HG03558 (cell line): Measurements from ENCODE around the gene INPP5A.

Experiments used
- ATAC-seq: cut with Tn5 transposase; IDR thresholded peaks from one replicate; pipeline ENCODE4 v1.9.1; 2021; ENCODE audit warnings: moderate number of reproducible peaks; ENCODE audit not compliant: unreplicated experiment; ENCODE audit errors: extremely low read depth

Gene INPP5A

DNA sequence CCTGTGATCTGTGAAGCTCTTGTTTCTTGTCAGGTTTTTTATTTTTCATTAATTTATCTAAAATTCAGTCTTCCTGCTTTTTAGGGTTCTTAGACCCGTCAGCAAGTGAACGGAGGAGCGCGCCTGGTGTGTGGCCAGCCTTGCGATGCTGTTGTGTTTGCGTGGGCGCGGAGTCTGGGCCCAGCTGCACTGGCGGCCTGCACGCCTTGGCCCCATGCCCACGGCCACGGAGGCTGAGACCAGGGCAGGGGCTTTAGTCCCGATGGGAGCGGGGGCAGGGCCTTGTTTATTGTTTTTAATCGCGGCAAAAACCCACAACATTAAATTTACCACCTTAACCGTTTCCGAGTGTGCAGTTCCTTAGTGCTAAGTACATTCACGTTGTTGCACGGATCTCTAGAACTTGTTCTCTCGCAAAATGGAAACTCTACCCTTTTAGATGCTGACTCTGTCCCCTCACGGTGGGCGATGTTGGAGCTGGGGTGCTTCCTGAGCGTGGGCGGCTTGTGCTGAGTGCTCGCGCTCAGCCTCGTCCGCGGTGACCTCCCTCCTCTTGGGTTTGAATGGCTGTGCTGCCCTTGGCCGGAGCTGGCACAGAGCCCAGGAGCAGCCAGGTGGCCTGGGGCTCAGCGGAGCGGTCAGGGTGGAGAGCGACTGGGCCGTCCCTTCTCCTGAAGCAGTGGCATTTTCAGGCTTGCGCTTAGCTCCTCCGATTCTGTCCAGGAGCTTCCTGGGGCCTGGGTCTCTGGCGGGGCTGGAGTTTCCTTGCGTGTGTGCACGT lies 69.1 kb downstream of the INPP5A start:
- ATAC-seq: no peak

DNA sequence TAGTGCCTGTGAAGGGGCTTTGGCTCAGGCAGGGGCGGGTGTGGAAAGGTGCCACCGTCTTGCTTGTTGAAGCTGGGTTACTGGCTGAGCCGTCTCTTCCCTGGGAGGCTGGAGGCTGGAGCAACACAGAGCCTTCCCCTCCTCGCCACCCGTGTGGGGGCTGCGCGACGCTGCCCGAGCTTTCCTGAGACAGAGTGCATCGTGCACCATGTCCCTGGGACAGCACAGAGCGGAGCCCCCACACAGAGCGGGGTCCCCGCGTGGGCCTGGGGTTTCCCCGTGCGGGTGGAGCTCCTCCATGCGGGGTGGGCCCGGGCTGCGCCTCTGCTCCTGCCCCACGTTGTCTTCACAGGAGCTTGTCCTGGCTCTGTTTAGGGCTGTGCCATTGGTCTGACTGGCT lies 69.9 kb downstream of the INPP5A start:
- no peak for ATAC-seq

DNA sequence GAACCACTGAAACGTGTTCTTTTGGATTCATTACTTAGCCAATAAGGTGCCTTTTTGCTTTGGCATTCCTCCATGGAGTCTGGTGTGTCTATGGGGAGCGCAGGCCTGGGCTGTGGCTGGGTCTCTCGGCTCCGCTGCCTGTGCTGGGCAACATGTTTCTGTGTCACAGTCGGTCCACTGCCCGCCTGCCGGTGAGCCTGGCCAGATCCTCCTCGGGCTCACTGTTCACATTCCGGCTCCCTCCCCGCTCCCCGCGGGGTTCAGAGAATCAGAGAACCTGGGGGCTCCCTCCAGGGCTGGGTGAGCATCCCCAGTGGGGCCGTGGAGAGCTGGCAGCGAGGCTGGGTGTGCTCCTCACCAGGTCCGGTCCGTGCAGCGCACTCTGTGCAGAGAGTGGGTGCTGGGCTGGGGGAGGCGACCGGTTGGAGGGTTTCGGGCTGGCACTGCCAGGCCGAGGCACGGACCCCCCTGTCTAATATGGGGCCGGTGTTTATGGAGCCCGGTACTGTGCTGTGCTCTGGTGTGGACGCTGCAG lies 70.4 kb downstream of the INPP5A start:
- ATAC-seq: no peak

DNA sequence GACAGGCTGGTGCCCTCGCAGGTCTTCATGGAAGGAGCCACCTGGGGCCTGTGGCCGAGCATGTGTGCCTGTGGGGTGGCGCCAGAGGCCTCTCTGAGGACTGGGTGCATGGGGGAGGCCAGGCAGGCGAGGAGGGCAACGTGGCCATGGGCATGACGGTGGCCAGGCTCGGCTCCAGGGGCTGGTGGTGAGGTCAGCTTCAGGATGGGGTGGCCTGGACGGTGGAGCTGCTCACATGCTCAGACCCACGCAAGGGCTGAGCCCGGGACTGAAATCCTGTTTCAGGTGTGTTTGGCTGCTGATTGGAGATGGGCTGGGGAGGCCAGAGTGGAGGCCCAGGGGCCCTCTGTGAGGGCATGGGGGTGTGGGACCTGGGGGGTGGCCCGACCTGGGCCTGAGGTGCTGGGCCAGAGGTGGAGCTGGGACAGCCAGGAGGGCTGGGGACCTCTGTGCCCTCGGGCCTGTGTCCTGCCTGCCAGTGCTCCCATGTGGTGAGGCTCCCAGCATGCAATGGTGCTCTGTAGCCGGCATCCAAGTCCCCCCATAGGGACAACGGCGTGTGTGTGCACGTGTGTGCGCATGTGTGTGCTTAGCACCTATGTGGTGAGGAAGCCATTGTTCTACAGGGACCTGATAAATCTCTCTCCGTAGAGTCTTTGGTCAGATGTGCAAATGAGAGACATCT lies 71.1 kb downstream of the INPP5A start:
- ATAC-seq: no peak

DNA sequence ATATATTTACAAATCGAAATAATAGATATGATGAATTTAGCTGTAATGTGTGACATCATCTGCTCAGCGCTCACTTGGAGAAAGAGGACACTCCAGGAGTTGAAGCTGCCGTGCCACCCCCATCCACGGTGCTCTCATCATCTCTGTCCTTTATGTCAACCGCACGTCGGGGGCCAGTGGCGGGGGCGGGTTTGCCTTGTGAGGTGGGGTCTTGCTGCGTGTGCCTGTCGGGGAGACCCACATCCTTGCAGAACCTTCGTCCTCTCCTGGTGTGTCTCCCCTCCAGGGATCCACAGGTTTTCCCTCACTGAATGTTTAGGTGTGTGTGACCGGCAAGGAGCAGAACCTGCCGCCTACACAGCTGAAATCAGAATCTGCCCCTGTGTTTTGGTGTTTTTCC lies 71.6 kb downstream of the INPP5A start:
- no peak for ATAC-seq

DNA sequence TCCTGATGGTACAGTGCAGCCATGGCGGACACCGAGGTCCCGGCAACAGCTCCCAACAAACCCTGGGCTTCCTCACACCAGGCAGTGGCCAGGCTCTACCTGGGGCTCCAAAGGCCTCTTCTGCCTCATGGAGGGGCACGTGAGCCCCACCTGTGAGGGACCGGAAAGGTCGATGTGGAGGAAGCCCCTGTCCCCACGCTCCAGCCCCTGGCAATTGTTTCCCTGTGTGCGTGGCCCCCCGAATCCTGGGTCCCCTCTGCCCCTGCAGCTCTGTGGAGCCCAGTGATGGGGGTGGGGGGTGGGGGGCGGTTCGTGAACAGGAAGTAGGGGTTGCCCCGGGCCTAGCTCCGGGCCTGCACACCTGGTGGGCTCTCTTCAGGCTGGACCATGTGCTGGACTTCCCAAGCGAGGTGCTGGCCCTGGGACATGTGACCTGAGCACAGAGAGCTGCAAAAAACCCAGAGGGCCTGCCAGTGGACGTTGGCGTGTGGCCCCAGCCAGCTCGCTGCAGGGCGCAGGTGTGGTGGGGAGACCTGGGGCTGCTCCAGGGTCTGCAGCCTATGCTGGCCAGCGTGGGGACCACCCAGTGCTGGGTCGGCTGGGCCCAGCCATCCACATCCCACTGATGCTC lies 72.6 kb downstream of the INPP5A start:
- no peak for ATAC-seq

DNA sequence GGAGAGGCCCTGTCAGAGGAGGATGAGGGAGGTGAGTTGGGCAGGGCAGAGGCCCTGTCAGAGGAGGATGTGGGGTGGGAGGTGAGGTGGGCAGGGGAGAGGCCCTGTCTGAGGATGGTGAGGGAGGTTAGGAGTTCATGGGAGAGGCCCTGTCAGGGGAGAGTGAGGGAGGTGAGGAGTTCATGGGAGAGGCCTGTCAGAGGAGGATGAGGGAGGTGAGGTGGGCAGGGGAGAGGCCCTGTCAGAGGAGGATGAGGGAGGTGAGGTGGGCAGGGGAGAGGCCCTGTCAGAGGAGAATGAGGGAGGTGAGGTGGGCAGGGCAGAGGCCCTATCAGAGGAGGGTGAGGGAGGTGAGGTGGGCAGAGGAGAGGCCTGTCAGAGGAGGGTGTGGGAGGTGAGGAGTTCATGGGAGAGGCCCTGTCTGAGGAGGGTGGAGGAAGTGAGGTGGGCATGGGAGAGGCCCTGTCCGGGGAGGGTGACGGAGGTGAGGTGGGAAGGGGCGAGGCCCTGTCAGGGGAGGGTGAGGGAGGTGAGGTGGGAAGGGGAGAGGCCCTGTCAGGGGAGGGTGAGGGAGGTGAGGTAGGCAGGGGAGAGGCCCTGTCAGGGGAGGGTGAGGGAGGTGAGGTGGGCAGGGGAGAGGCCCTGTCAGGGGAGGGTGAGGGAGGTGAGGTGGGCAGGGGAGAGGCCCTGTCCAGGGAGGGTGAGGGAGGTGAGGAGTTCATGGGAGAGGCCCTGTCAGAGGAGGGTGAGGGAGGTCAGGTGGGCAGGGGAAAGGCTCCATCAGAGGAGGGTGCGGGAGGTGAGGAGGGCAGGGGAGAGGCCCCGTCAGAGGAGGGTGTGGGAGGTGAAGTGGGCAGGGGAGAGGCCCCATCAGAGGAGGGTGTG lies 73.7 kb downstream of the INPP5A start:
- no peak for ATAC-seq

DNA sequence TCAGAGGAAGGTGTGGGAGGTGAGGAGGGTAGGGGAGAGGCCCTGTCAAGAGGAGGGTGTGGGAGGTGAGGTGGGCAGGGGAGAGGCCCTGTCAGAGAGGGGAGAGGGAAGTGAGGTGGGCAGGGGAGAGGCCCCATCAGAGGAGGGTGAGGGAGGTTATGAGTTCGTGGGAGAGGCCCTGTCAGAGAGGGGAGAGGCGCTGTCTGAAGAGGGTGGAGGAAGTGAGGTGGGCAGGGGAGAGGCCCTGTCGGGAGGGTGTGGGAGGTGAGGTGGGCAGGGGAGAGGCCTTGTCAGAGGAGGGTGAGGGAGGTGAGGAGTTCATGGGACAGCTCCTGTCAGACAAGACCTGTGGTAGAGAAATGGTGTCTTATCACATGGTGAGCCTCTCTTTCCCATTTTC lies 74.4 kb downstream of the INPP5A start:
- no peak for ATAC-seq

DNA sequence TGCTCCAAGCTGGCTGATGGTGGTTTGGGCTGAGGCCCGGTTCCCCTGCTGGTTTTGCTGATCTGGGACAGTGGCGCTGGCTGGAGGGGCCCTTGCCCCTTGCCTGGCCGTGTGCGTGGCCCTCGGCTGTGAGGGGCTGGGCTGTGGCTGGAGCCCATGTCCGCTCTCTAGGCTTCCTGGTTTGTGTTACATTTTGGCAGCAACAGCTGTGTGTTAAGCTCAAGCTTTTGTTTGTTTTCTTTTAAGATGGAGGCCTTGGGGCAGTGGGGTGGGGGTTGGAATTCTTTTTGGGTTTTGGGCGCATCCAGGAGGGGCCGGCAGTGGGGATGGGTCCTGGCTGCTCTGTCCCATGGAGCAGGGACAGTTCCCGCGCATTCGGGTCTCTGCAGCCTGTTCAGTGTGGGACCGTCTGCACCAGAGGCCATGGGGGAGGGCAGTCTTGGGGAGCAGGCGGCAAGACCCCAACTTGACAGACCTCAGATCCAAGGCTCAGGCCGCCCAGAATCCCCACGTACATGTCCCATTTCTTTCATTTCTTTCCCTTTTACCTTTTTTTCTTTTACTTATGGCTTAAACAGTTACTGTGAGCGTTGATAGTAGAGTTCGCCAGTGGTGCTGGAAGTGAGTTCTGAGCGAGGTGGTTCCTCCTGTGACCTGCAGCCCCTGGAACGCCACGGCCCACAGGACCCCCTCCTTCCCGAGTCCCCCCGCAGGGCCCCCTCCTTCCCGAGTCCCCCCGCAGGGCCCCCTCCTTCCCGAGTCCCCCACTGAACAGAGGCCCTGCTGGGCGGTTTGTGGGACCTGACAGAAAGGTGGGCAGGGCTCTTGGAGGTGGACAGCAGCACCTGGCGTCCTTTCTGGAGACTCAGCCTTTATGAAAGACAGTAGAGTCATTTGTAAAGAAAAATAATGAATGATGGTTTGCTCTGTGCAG lies 75.3 kb downstream of the INPP5A start:
- ATAC-seq: no peak

DNA sequence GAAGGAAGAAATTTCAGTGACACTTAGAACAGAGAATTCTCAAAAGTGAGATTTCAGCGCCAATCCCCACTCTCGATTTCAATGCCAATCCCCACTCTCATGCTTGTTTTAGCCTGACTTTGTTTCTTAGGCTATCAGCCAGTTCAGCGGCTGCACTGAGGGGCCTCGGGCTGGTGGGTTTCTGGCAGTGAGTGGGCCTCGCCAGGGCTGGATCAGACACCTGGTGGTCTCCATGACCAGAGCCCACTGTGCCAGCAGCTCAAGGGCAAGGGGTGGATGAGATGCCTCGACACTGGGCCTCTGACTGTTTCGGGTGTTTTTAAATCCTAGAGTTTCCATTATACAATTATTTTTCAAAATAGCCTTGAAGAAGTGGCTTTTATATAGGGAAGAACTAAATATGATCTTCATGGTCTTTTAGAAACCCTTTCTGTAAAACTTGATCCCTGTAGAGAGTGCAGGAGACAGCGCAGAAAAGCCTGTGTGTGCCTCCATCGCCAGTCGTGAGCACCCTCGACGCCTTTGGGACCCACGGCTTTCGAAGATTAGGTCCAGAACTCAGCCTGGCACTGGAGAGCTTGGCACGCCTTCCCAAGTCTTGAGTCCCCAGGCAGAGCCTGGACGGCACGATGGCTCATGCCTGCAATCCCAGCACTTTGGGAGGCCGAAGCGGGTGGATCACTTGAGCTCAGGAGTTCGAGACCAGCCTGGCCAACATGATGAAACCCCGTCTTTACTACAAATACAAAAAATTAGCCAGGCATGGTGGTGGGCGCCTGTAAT lies 76.2 kb downstream of the INPP5A start:
- ATAC-seq: no peak

DNA sequence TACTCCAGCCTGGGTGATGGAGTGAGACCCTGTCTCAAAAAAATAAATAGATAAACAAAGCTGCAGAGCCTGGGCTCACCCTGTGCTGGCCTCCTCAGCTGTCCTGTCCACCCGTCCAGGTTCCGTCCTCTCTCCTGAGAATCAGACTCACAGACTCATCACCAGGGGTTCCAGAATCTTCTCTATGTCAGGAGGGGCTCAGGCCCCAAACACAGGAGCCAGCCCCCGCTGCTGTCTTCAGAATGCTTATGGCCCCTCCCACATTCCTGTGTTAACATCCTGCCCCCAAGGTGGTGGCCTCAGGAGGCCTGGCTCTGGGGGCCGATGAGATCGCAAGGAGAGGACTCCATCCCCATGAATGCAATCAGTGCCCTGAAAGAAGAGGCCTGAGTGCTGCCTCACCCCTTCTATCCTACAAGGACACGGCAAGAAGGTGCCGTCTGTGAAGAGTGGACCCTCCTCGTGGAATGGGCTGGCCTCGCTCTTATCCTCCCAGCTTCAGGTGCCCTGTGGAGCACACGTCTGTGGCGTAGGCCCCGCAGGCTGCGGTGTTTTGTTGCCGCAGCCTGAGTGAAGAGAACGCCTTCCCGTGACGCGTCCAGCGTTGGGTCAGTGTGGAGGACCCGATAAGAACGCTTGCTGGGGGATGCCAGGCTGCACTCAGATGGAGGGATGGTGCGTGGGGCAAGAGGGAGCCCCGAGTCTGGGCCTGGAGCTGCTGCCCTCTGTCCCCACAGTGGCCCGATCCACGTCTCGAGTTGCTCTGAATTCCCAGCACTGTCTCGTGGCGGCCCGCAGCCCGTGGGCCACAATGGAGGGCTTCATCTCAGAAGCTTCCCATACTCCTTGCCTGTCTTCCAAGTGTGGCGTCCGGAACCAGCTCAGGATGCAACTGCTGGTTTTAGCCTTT lies 77.1 kb downstream of the INPP5A start:
- ATAC-seq: no peak

DNA sequence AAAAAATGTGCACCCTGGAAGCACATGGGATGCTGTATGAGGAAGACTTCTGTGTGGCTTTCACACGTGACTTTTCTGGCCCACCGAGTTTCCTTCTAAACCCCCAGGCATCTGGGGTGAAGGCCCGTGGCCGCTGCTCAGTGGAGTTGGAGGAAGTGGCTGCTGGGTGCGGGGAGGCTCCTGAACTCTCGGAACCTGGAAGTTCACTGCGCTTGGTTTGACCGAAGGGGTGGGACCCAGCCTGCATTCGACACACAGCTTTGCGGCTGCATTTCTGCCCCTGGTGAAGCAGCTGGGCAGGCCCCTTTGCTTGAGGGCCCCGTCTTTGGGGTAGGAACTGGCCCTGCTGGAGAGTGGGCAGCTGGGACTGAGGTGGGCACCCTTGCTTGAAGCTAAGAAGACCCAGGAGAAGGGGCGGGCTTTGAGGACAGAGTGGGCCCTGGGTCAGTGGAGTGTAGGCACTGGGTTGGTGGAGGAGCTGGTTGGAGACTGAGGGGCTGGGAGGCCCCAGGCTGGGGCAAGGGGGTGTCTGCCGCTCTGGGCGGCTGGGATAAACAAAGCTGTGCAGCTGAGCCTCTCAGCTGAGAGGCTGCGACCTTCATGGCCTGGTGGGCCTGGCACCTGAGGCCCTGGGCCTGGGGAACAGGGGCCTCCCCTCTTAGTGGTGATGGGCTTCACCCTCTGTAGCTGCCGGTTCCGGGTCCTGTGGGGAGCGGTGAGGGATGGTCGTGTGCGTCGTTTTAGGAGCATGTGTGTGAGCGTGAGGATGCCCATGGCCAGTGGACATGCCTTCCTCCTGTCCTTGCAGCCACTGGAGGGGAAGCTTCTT lies 78.0 kb downstream of the INPP5A start:
- no peak for ATAC-seq

DNA sequence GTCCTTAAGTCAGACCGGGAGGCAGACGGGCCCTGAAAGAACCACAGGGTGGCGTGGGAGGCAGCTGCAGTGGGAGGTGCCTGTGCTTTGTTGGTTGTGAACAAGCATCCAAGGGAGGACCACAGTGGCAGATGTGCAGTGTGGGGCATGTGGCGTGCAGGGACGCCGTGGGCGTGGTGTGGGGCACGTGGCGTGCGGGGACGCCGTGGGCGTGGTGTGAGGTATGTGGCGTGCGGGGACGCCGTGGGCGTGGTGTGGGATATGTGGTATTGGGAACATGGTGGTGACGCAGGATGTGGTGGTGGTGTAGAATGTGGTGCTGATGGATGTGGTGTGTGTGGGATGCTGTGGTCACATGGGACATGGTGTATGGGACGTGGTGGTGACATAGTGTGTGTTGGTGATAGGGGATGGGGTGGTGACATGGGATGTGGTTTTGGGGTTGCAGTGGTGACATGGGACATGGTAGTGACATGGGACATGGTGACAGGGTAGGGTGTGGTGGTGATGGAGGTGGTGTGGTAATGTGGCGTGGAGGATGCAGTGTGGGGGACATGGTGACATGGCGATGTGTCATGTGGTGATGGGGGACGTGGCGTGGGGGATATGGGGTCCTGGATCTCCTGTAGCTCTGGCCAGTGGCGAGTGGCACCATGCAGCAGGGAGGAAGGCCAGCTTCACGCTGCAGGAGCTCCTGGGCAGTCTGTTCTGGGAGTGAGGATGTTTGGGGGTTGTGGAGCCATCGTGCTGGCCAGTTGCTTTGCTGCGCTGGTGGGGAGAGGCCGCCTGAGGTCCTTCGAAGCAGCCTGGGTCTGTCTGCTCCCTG lies 78.8 kb downstream of the INPP5A start:
- ATAC-seq: no peak

DNA sequence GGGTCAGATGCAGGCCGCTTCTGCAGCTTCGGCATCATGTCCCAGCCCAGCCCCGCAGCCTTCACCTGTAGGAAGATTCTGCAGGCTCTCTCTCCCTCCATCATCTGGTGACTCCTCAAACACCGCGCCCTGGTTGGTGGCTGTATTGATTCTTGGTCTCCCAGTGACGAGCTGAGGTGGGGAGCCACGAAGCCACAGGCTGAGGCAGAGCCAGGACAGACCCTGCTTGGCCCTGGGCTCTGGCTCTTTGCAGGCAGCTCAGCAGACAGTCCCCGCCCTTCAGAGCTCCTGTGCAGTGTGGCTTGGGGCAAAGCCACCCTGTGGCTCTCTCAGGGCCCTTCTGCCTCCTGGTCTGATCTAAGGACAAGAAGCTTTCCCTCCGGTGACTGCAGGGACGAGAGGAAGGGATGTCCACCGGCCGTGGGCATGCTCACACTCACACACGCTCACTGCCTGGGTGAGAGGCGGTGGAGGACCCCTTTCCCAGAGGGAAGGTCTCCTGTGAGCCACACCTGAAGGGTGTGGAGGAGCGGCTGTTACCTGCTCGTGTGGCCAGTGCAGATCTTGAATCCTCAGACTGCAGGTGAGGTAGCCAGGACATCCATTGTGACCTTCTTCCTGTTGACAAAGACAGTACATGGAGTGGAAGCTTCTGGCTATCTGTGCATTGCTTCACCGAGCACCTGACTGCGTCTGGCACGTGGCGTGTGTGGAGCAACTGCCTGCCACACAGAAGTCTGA lies 79.6 kb downstream of the INPP5A start:
- ATAC-seq: no peak

DNA sequence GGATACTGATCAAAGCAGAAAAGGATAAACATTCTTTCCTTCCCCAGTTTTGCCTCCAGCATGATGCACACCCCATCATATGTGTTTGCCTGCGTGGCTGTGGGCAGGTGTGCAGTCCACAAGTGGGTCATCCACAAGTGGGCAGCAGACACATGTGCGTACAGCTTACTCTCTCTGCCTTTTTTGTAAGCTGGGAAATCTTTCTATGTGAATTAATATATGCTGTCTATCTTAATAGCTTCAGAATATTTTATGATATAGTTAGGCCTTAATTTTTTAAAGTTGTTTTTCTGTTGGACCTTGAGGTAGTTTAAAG lies 80.1 kb downstream of the INPP5A start:
- ATAC-seq: no peak
